ENCODE measurements around the gene FLOT2.
A peak's percentile ranks its signal among the peaks of the same experiment; 100 is the strongest.
"Not testable (repeated sequence)": the region's sequence is repeated elsewhere in the genome, so short reads cannot be mapped to it uniquely, and the experiment has no call there.

FLOT2 gene

DNA sequence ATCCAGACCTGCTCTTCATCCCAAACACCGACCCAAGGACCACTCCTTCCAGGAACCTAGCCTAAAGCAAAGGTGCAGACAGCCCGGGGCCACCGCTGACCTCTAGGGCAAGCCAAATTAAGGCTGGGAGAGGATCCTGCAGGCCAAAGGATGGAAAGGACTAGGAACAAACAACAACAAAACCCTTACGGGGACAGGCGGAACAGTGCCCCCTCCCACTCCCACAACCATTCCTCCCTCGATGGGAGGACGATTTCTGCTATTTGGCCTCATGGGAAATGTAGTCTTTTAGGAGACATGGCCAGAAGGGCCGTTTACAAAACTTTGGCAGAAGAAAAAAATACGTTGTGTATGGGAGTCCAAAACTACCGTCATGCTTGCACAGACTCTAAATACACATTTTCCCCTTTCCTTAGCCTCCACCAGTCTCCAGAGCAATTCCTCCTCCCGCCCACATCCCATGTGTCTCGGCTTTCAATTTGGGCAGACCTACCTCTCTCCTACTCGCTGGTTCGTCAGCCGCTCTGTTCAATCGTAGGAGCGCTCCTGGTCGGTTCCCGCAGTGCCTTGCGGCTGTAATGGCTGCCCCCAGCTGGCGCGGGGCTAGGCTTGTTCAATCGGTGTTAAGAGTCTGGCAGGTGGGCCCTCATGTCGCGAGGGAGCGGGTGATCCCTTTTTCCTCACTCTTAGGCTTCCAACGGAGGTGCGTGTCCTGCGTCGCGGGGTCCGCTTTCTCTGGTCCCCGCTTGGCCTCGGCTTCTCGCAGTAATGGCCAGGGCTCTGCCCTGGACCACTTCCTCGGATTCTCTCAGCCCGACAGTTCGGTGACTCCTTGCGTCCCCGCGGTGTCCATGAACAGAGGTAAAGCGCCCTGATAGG lies 42.8 kb downstream of the FLOT2 start, which contains the start of gene ERAL1:
Gene ERAL1 (plus strand): TSS at position 560 of the 879 bp plus-strand sequence. CDS start 19 bp downstream, at position 579.
- H3K4me3 ChIP-seq (ENCODE audit: low read length) = peak within 1 kb of the TSS; percentile 90
- peak; percentile 52 for DNase-seq (ENCODE audit: low read depth)
- no peak for TF ChIP-seq CTCF (conservative IDR thresholded peaks at IDR 0.05; ENCODE audit: low read depth, low read length)

- no peak for DNase-seq (ENCODE audit: low read depth)
- H3K4me3 ChIP-seq (ENCODE audit: low read length) = no peak overlapping the region
- TF ChIP-seq CTCF (conservative IDR thresholded peaks at IDR 0.05; ENCODE audit: low read depth, low read length) = no peak
Observed at GRCh38 chr17:28853295-28853694, 44.2 kb downstream of the FLOT2 start.

DNA sequence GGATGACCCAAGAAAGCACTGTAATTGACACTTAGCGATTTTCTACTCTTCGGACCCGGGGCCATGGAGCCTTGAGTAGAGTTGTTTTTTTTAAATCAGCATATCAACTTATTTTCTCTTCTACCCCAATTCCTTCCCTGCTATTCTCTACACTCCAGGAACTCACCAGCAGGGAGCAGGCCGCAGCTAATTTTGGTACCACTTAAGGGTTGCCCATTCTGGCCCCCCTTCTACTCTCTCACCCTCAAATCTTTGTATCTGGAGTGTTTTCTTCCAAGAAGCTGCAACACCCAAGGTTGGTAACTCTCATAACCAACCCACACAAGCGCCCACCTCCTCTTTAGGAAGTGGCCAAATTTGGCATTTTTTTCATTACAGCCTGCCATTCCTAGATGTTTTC lies 48.3 kb downstream of the FLOT2 start:
- TF ChIP-seq CTCF (conservative IDR thresholded peaks at IDR 0.05; ENCODE audit: low read depth, low read length) = peak; percentile 14
- DNase-seq (ENCODE audit: low read depth) = no peak
- H3K4me3 ChIP-seq (ENCODE audit: low read length) = no peak overlapping the region

DNA sequence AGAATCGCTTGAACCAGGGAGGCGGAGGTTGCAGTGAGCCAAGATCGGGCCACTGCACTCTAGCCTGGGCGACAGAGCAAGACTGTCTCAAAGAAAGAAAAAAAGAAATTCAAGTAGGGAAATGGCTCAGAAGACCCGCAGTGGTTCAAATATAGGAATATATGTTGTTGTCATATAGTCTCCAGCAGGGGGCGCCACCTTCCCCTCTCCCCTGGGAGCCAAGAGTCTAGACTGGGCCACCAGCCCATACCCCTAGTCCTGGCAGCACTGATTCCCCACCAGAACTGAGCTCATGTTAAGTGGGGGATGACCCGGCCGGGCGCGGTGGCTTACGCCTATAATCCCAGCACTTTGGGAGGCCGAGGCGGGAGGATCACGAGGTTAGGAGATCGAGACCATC lies 48.9 kb downstream of the FLOT2 start:
- H3K4me3 ChIP-seq (ENCODE audit: low read length); DNase-seq (ENCODE audit: low read depth): not testable (repeated sequence)
- TF ChIP-seq CTCF (conservative IDR thresholded peaks at IDR 0.05; ENCODE audit: low read depth, low read length) = peak; percentile 33

GRCh38 chr17:28846699-28847098 lies 50.8 kb downstream of the FLOT2 start:
- DNase-seq (ENCODE audit: low read depth) = not testable (repeated sequence)

GRCh38 chr17:28846231-28846630 lies 51.3 kb downstream of the FLOT2 start:
- H3K4me3 ChIP-seq (ENCODE audit: low read length) = no peak overlapping the region
- TF ChIP-seq CTCF (conservative IDR thresholded peaks at IDR 0.05; ENCODE audit: low read depth, low read length) = no peak
- no peak for DNase-seq (ENCODE audit: low read depth)

More at GRCh38 chr17:28846699-28847098, 50.8 kb downstream of the FLOT2 start:
- H3K4me3 ChIP-seq (ENCODE audit: low read length) = not testable (repeated sequence)

GRCh38 chr17:28843816-28844148 lies 53.8 kb downstream of the FLOT2 start:
- DNase-seq (ENCODE audit: low read depth) = no peak
- no peak overlapping the region for H3K4me3 ChIP-seq (ENCODE audit: low read length)
- no peak for TF ChIP-seq CTCF (conservative IDR thresholded peaks at IDR 0.05; ENCODE audit: low read depth, low read length)
